Right ventricle myocardium inferior (tissue), 1 donor: ENCODE data around the gene TRAPPC10. TPM values are rescaled to one million over a fixed set of nuclear protein-coding genes. Genes with fewer than 3 reads are reported as not detected.

Source experiments
- ATAC-seq: fragments of 200-7000 bp; cut with Tn5 transposase; one replicate; pipeline ENCODE4 v1.9.1; 2020; ENCODE audit warnings: mild to moderate bottlenecking, moderate library complexity
- DNase-seq: peaks from one replicate; pipeline ENCODE4 v3.0.0; 2021; ENCODE audit errors: missing footprints
- intact Hi-C: fragments of 100-400 bp; cut with DNase I; formaldehyde crosslinking; loops from one replicate; pipeline ENCODE4 v1.11.0; 2022
- total RNA-seq: library from RNA; stranded (reverse); fragmentation: NEBNext Ultra II Directional; extraction: Animal tissue kit (Norgen Biotek cat#: 25700); gene quantifications from one replicate; pipeline ENCODE4 v1.2.1, GENCODE V29; 2021
- donor health status: DM: no; HTN: yes; CAD: no; lungs with severe emphysema.

The TRAPPC10 gene
- total RNA-seq, 1 donor from 2014 or later = 20.3 TPM

DNA sequence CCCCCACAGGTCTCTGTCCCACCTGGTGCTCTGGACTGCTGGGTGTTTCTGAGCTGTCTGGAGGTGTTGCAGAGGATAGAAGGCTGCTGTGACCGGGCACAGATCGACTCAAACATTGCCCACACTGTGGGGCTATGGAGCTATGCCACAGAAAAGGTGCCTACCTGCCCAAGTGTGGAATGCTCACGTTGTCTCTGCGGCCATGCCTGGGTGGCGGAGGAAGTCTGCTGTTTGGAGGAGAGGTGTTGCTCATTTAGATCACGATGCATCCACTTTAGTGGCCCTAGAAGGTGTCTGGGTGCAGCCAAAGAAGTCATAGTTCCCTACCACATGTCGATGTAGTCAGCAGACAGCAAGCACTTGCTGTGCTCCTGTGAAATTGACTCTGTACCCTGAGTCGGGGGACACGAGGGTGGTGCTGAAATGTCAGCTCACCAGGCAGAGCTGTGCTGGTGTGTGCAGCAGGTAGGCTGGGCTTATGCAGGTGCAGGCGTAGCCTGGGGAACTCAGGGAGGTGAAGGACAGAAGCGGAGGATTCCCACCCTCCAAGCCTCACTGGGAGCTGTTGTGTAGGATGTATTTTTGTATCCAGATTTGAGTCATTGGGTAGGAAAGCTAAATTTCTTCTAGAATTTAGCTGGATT, 62.3 kb downstream of the TRAPPC10 start:
- ATAC-seq = no peak
- DNase-seq = no peak
- intact Hi-C loops = no loop called here

DNA sequence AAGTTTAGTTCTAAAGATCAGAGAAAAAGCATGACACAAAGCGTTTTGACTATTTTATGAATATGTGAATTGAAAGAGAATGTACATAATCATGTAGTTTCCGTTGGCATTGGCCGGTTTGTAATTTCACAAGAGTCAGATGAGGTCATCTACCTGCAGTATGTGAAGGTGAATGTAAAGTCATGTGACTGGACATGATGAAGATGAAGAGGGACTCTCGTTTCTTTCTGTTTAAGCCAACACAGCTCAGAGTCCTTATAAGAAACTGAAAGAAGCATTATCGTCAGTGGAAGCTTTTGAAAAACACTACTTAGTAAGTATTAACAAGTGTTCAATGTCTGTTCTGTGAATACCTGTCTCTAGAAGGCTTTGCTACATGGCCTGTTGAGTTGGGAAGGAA, 64.2 kb downstream of the TRAPPC10 start:
- intact Hi-C loops = no loop called here
- no peak for ATAC-seq
- DNase-seq = no peak

DNA sequence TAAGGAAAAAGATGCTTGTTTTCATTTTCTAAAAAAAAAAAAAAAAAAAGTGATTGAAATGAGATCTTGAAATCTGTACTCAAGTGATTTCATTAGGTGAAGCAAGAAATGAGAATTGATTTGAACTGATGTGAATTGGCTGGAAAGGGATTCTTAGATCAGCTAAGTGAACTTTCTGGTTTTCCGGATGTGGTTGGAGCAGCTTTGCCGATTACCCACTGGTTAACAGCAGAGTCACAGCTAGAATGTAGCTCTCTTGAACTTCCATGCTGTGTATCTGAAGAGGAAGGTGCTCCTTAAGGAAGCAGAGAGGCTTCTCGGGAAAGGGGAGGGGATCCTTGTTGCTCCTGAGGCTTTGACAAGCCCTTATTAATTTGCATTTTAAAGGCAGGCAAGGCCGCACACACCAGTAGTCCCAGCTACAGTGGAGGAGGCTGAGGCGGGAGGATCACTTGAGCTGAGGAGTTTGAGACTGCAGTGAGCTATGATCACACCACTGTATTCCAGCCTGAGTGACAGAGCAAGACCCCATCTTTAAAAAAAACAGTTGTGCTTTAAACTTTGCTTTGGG, 66.4 kb downstream of the TRAPPC10 start:
- intact Hi-C loops = no loop called here
- ATAC-seq (no peak), DNase-seq (no peak)

- ATAC-seq (no peak), DNase-seq (no peak)
- intact Hi-C loops = no loop called here
Observed at GRCh38 chr21:44079446-44079845, 67.3 kb downstream of the TRAPPC10 start.

- ATAC-seq (no peak), DNase-seq (no peak)
- intact Hi-C loops = loop anchor here (5.0 kb wide), 1 partner anchor 103 kb away; no protein-coding TSS in a partner anchor
Observed at GRCh38 chr21:44079846-44080245, 67.7 kb downstream of the TRAPPC10 start.

DNA sequence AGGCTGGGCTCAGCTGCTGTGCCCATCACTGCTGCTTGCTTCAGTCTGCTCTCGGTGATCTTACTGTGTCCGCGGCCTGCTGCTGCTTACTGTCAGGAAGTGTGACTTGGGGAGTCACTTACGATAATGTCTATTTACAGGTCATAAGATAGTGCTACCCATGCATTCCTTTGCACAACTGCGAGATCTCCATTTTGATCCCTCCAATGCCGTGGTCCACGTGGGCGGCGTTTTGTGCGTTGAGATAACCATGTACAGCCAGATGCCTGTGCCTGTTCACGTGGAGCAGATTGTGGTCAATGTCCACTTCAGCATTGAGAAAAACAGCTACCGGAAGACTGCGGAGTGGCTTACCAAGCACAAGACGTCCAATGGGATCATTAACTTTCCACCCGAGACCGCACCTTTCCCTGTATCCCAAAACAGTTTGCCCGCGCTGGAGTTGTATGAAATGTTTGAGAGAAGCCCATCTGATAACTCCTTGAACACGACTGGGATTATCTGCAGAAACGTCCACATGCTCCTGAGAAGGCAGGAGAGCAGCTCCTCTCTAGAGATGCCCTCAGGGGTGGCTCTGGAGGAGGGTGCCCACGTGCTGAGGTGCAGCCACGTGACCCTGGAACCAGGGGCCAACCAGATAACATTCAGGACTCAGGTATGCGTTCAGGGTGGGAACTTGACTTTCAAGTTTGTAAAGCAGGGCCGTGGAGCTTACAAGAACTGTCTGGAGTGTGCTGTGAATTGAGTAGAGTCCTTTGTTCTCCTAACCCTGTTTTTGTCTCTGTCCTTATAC, 70.7 kb downstream of the TRAPPC10 start:
- ATAC-seq (no peak), DNase-seq (no peak)
- intact Hi-C loops = loop anchor here (5.0 kb wide), 1 partner anchor 106 kb away; no protein-coding TSS in a partner anchor

DNA sequence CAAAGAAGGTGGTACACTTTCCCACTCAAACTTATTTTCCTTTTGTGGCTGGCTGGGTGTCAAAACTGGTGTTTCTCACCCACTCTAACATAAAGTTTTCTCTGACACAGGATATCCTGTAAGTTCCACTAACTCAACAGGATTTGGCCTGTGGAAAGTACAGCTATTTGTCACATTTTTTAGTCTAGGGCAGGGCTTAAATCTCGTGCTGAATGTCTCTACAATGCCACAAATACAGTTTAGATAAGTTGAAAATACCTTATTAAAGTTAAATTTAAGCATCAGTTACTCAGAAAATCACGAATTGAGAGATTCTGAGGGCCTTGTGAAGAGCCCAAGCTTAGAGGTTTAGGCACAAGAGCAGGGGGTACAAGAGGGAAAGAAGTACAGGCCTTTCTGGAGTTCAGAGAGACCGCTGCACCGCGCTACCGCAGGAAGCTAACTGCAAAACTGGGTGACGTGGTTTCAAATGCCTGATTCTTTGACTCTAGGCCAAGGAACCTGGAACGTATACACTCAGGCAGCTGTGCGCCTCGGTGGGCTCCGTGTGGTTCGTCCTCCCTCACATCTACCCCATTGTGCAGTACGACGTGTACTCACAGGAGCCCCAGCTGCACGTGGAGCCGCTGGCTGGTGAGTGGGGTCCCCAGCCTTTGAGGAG, 71.7 kb downstream of the TRAPPC10 start:
- intact Hi-C loops = loop anchor here (5.0 kb wide), 1 partner anchor 106 kb away; no protein-coding TSS in a partner anchor
- ATAC-seq (no peak), DNase-seq (no peak)

- intact Hi-C loops = loop anchor here (5.0 kb wide), 1 partner anchor 107 kb away; no protein-coding TSS in a partner anchor
- ATAC-seq = no peak
- DNase-seq = no peak
Observed at GRCh38 chr21:44084496-44085241, 72.6 kb downstream of the TRAPPC10 start.

- intact Hi-C loops = no loop called here
- peak; percentile 69 for ATAC-seq
- DNase-seq = no peak
Observed at GRCh38 chr21:44085491-44086321, 73.6 kb downstream of the TRAPPC10 start.

- ATAC-seq (no peak), DNase-seq (no peak)
- intact Hi-C loops = no loop called here
Observed at GRCh38 chr21:44086636-44087425, 74.7 kb downstream of the TRAPPC10 start.

DNA sequence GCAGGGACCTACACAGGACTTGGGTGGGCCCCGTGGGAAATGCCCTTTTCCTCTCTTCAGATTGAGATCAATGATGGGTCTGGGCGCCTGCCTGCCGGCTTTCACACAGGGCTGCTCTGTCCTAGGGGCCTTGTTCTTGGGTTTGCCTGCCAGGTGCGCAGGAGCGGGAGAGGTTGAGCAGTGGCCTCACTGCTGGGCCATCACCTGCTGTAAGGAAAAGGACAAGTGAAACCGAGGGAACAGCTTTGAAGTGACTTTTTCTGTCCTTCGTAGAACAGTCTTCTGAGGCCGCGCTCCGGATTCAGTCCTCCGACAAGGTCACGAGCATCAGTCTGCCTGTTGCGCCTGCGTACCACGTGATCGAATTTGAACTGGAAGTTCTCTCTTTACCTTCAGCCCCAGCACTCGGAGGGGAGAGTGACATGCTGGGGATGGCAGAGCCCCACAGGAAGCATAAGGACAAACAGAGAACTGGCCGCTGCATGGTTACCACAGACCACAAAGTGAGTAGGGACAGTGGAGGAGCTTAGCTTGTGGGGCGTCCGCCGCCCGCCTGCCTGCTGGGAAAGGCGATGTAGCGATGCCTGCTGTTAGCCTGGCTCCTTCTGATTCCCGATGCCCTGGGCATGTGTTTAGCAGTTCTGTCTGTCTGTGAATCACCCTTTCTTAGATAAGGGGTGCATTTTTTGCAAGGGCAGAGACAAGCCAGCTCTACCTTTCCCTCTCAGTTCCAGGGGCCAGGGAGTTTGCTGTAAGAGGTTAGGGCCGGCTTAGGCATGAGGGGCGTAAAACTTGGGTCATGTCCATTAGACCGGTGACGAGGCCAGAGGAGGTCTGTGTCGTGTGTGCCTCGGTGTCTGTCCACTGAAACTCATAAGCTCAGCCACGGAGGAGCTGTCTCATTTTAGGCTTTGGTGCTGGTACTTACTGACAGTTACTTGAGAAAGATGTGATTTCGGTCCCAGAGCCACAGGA, 75.6 kb downstream of the TRAPPC10 start:
- DNase-seq = peak; percentile 77
- intact Hi-C loops = no loop called here
- no peak for ATAC-seq

DNA sequence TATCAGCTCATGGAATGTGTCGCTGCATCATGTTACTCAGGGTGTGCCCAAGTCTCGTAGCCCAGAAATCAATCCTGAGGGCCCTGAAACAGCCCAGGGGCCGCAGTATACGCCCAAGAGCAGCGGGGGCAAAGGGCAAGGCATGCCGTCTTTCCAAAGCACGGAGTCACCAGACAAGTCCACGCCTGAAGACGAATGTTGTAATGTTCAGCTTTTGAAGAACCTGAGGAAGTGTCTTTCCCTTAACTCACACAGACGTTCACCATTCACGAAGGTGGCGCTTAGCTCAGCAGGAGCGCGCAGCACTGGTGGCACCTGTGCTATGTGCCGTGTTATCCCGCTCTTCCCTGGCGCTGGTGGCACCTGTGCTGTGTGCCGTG, 76.3 kb downstream of the TRAPPC10 start:
- intact Hi-C loops = no loop called here
- ATAC-seq = no peak
- no peak for DNase-seq

DNA sequence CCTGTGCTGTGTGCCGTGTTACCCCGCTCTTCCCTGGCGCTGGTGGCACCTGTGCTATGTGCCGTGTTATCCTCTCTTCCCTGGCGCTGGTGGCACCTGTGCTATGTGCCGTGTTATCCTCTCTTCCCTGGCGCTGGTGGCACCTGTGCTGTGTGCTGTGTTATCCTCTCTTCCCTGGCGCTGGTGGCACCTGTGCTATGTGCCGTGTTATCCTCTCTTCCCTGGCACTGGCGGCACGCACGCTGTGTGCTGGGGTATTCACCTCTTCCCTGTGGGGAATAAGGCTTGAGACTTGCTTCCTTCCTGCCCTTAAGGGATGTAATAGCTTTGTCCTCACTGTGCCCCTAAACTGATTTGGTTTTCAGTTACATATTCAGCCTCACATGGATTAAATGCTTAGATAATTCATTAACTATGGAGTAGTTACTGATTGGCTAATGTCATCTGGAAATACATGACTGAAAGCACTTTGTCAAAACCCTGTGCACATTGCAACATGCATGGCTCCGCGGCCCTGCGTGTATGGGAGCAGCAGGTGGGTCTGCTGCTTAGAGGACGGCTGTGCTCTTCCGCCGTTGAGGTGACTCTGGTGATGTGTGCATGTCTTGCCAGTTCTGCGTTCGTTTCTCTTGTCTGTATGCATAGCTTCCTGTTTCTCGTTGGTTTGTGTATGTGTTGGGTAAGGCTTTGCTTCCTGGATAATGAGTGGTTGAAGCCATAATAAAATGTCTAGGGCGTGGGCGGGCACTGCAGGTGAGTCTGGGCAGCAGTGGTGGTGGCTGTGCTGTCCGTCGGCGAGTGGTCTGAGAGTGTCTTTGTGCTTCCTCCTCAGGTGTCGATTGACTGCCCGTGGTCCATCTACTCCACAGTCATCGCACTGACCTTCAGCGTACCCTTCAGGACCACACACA, 77.1 kb downstream of the TRAPPC10 start:
- ATAC-seq (no peak), DNase-seq (no peak)
- intact Hi-C loops = no loop called here

GRCh38 chr21:44090325-44090724, 78.2 kb downstream of the TRAPPC10 start:
- ATAC-seq (no peak), DNase-seq (no peak)
- intact Hi-C loops = no loop called here

- DNase-seq (peak; percentile 70), ATAC-seq (no peak)
- intact Hi-C loops = no loop called here
Observed at GRCh38 chr21:44092211-44092610, 80.1 kb downstream of the TRAPPC10 start.
